Glutamatergic neuron (in vitro differentiated cells): ENCODE results near the gene STK24. TPM values are rescaled to one million over a fixed set of nuclear protein-coding genes. Genes with fewer than 3 reads are reported as not detected.

Source experiments
- DNase-seq: peaks from one replicate; pipeline ENCODE4 v3.0.0; 2022
- H3K27ac Mint-ChIP-seq: one replicate; pipeline ENCODE4 v1.8.0; 2020; ENCODE audit warnings: mild to moderate bottlenecking, mixed read lengths, inconsistent platforms; ENCODE audit not compliant: unreplicated experiment
- H3K27me3 Mint-ChIP-seq: one replicate; pipeline ENCODE4 v1.8.0; 2020; ENCODE audit warnings: mild to moderate bottlenecking, moderate library complexity, mixed read lengths, inconsistent platforms; ENCODE audit not compliant: unreplicated experiment
- H3K36me3 Mint-ChIP-seq: one replicate; pipeline ENCODE4 v1.8.0; 2020; ENCODE audit warnings: mild to moderate bottlenecking, mixed read lengths, inconsistent platforms; ENCODE audit not compliant: unreplicated experiment
- H3K4me1 Mint-ChIP-seq: one replicate; pipeline ENCODE4 v1.8.0; 2020; ENCODE audit warnings: mild to moderate bottlenecking, low read depth, mixed read lengths, inconsistent platforms; ENCODE audit not compliant: unreplicated experiment
- H3K4me3 Mint-ChIP-seq: one replicate; pipeline ENCODE4 v1.8.0; 2020; ENCODE audit warnings: mild to moderate bottlenecking, mixed read lengths, inconsistent platforms; ENCODE audit not compliant: unreplicated experiment
- H3K9me3 Mint-ChIP-seq: one replicate; pipeline ENCODE4 v1.8.0; 2020; ENCODE audit warnings: mild to moderate bottlenecking, moderate library complexity, mixed read lengths, inconsistent platforms; ENCODE audit not compliant: unreplicated experiment
- total RNA-seq: library from RNA; stranded (reverse); fragmentation: NEBNext Ultra II Directional; extraction: Animal tissue kit (Norgen Biotek cat#: 25700); gene quantifications from one replicate; pipeline ENCODE4 v1.2.1, GENCODE V29; 2021; ENCODE audit not compliant: unreplicated experiment
- TF ChIP-seq, protein P1 (sequence below): fragments of 200-600 bp; sonication (generic); IDR thresholded peaks from one replicate; pipeline ENCODE4 v1.5.0; 2021; ENCODE audit not compliant: partially characterized antibody, unreplicated experiment

Gene STK24
- total RNA-seq, 1 donor from 2014 or later, result 188 TPM

DNA sequence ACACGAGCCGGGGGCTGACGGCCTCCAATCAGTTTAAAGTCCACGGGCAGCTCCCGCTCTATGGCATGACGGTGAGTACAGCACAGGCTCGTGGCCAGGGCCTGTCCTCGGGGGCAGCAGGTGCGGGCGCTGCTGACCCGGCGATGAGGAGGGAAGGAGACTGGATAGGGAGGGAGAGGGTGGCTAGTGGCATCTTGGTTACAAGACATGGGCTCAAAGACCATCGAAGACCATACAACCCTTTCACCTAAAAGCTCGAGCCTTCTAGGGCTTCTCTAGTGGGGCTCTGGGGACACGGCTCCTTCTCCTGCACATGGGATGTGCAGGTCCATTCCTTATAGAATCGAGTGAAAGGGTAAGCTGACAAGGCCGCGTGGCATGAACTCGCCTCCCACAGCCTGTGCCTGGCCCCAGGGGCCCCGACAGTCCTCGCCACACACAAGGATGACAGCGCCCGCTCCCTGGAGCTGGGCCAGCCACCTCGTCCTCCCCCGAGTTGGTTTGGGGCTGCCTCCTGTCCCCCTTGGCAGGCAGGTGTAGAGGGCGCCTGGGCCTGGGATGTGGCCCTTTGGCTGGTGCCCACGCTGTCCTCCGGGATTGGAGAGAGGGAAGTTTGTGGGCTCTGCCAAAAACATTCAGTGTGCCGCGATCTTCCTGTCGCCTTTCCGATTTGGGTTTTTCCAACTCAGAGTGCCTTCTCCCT, 137.6 kb downstream of the STK24 start:
- H3K27ac Mint-ChIP-seq, result no peak overlapping the region
- peaks cover 19% of the 10 kb centered on the region for H3K27me3 Mint-ChIP-seq
- DNase-seq, result no peak
- peaks cover 8% of the 10 kb centered on the region for H3K36me3 Mint-ChIP-seq
- TF ChIP-seq, protein P1, sequence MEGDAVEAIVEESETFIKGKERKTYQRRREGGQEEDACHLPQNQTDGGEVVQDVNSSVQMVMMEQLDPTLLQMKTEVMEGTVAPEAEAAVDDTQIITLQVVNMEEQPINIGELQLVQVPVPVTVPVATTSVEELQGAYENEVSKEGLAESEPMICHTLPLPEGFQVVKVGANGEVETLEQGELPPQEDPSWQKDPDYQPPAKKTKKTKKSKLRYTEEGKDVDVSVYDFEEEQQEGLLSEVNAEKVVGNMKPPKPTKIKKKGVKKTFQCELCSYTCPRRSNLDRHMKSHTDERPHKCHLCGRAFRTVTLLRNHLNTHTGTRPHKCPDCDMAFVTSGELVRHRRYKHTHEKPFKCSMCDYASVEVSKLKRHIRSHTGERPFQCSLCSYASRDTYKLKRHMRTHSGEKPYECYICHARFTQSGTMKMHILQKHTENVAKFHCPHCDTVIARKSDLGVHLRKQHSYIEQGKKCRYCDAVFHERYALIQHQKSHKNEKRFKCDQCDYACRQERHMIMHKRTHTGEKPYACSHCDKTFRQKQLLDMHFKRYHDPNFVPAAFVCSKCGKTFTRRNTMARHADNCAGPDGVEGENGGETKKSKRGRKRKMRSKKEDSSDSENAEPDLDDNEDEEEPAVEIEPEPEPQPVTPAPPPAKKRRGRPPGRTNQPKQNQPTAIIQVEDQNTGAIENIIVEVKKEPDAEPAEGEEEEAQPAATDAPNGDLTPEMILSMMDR, result no peak
- H3K9me3 Mint-ChIP-seq, result peaks cover 20% of the 10 kb centered on the region
- H3K4me3 Mint-ChIP-seq, result no peak overlapping the region
- peaks cover 19% of the 10 kb centered on the region for H3K4me1 Mint-ChIP-seq

DNA sequence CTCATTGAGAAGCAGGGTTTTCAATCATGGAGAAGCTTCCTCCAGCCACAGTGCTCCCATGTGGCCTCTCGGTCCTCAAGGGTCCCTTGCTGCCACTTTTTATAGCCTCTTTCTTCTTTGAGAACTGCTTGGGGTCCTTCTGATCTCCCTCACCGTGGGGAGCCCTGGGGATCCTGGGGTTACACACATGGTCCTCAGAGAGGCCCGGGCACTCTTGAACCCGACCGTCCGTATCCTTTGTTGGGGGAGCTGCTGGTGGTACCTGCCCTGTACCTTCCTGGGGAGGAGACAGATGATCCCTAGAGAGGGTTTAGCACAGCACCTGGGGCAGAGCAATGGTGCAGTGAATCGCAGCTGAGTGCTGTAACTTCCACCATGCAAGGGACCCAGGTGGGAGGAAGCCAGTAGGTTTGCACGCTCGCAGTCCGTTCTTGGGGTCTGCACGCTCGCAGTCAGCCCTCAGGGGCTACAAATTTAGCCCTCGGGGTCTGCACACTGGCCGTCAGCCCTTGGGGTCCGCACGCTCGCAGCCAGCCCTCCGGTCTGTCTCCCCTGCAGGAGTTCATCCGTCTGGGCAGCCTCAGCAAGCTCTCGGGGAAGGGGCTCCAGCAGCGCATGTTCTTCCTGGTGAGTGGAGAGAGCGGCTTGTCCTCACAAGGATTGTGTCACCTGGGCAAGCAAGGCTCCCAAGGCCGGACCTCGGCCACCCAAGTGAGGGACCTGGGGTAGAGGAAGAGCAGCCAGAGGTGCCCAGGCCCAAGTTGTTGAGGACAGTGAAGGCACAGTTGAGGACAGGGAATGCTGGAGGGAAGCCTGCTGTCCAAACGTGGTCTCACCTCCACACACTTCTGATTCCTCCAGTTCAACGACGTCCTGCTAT, 138.4 kb downstream of the STK24 start:
- no peak for DNase-seq
- H3K4me3 Mint-ChIP-seq, result no peak overlapping the region
- peaks cover 8% of the 10 kb centered on the region for H3K36me3 Mint-ChIP-seq
- H3K9me3 Mint-ChIP-seq, result peaks cover 12% of the 10 kb centered on the region
- H3K4me1 Mint-ChIP-seq, result peaks cover 18% of the 10 kb centered on the region
- H3K27ac Mint-ChIP-seq, result no peak overlapping the region
- H3K27me3 Mint-ChIP-seq, result peaks cover 17% of the 10 kb centered on the region
- TF ChIP-seq, protein P1, result no peak

GRCh38 chr13:98436233-98436910, 140.5 kb downstream of the STK24 start:
- Mint-ChIP-seq H3K9me3 (peaks cover 14% of the 10 kb centered on the region), H3K36me3 (peaks cover 8% of the 10 kb centered on the region), H3K4me1 (peaks cover 10% of the 10 kb centered on the region), H3K4me3 (no peak overlapping the region), H3K27me3 (peaks cover 9% of the 10 kb centered on the region), H3K27ac (peak overlapping the region; percentile 56)
- DNase-seq, result no peak
- TF ChIP-seq, protein P1, result no peak

DNA sequence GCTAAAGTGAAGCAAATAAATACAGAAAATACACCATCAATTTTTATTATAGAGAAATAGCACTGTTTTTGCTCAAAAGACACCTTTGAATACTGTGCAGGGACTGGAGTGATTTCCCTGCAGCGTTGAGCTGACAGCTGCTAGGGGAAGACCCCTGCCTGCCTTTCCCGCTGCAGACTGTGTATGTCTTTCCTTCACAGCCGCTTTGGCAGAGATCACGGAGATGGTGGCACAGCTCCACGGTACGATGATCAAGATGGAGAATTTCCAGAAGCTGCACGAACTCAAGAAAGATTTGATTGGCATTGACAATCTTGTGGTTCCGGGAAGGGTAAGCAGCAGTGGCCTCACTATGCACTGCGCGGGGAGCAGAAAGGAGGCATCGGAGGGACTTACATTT, 141.5 kb downstream of the STK24 start:
- no peak overlapping the region for H3K27ac Mint-ChIP-seq
- peaks cover 6% of the 10 kb centered on the region for H3K27me3 Mint-ChIP-seq
- no peak for DNase-seq
- TF ChIP-seq, protein P1, result no peak
- peaks cover 12% of the 10 kb centered on the region for H3K9me3 Mint-ChIP-seq
- no peak overlapping the region for H3K4me3 Mint-ChIP-seq
- H3K4me1 Mint-ChIP-seq, result peaks cover 6% of the 10 kb centered on the region
- peaks cover 8% of the 10 kb centered on the region for H3K36me3 Mint-ChIP-seq
